Activated naive CD4-positive, alpha-beta T cell (primary cell): ENCODE measurements around the gene MYO10.
"Not testable (repeated sequence)": the region's sequence is repeated elsewhere in the genome, so short reads cannot be mapped to it uniquely, and the experiment has no call there.

Experiments
- DNase-seq, 4 experiments: peaks; one replicate each; lab custom pipeline; 2025; lab: John Stamatoyannopoulos, UW

Gene MYO10

GRCh38 chr5:16936150-16936988 is at the start of gene MYO10:
TSS of gene MYO10 (minus strand) at chr5:16936288. CDS start at chr5:16935808, 480 bp downstream.
- peak in 2 of 4 experiments; percentile 20 to 26 for DNase-seq

- not testable (repeated sequence) for DNase-seq
Measured at GRCh38 chr5:16985304-16985703, 49.2 kb upstream of the MYO10 start.

GRCh38 chr5:16983972-16984371 is 47.9 kb upstream of the MYO10 start:
- DNase-seq, result no peak

- DNase-seq, result no peak
Measured at GRCh38 chr5:16983022-16983639, 47.0 kb upstream of the MYO10 start.

GRCh38 chr5:16981700-16982099 is 45.6 kb upstream of the MYO10 start:
- DNase-seq, result no peak

GRCh38 chr5:16980983-16981382 is 44.9 kb upstream of the MYO10 start:
- DNase-seq, result no peak

GRCh38 chr5:16978296-16978695 is 42.2 kb upstream of the MYO10 start:
- no peak for DNase-seq

GRCh38 chr5:16976625-16977008 is 40.5 kb upstream of the MYO10 start:
- no peak for DNase-seq

GRCh38 chr5:16975950-16976624 is 40.0 kb upstream of the MYO10 start:
- DNase-seq, result no peak

GRCh38 chr5:16974981-16975380 is 38.9 kb upstream of the MYO10 start:
- no peak for DNase-seq

GRCh38 chr5:16970826-16971225 is 34.7 kb upstream of the MYO10 start:
- no peak for DNase-seq

- DNase-seq, result no peak
Measured at GRCh38 chr5:16970260-16970659, 34.2 kb upstream of the MYO10 start.

GRCh38 chr5:16965581-16965980 is 29.5 kb upstream of the MYO10 start:
- no peak for DNase-seq

- DNase-seq, result no peak
Measured at GRCh38 chr5:16963821-16964220, 27.7 kb upstream of the MYO10 start.

- DNase-seq, result no peak
Measured at GRCh38 chr5:16961131-16961530, 25.0 kb upstream of the MYO10 start.

- DNase-seq, result no peak
Measured at GRCh38 chr5:16957304-16958196, 21.5 kb upstream of the MYO10 start.

GRCh38 chr5:16953729-16954128 is 17.6 kb upstream of the MYO10 start:
- no peak for DNase-seq

- DNase-seq, result no peak
Measured at GRCh38 chr5:16952968-16953671, 17.0 kb upstream of the MYO10 start.

- DNase-seq, result no peak
Measured at GRCh38 chr5:16946725-16947124, 10.6 kb upstream of the MYO10 start.

- DNase-seq, result no peak
Measured at GRCh38 chr5:16944816-16945562, 8.9 kb upstream of the MYO10 start.
